ENCODE measurements around the gene RAB4B. TPM values are rescaled to one million over a fixed set of nuclear protein-coding genes. Genes with fewer than 3 reads are reported as not detected.

The RAB4B gene
- total and polyA plus RNA-seq, 2 of the 13 experiments (the other 11 are each of a cell fraction or from before 2014, with no cell fraction given) = 3.3 to 5.4 TPM

DNA sequence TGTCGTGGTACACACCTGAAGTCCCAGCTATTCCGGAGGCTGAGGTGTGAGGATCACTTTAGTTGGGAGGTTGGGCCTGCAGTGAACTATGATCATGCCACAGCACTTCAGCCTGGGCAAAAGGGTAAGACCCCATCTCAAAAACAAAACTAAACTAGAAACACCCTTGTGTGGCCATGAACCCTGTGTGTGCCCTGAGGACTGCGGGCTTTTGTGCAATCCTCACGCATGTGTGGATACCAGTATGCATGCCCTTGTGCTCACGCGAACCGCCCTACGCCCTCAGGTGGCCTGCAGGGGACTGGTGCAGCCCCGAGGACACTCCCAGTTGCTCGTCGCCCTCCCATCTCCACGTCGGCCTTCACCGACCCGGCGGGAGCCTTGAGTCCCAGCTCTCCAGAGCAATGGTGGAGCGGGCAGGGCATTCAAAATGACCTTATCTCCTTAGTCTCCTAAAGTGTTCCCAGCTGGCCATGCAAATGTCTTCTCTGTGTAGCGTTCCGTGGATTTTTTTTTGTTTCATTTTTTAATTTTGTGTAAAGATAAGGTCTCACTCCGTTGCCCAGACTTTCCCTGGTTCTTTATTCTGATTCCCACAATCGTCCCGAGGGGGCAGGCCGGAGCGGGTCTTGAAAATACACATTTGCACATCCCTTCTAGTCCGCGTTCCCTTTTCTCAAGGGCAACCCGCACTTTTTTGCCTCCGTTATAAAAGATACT, 20.1 kb downstream of the RAB4B start (continued):
- TF ChIP-seq ZNF33A (CRISPR knock-in tag; IDR thresholded peaks at IDR 0.05; ENCODE audit: borderline replicate concordance) = no peak
- TF ChIP-seq ZNF337 (CRISPR knock-in tag; IDR thresholded peaks at IDR 0.05; ENCODE audit: borderline replicate concordance, low read depth) = no peak
- TF ChIP-seq ARID2 (CRISPR knock-in tag; IDR thresholded peaks at IDR 0.05; ENCODE audit: borderline replicate concordance) = no peak
- no peak for TF ChIP-seq ZNF879 (CRISPR knock-in tag; IDR thresholded peaks at IDR 0.05)
- TF ChIP-seq ZBTB14 (CRISPR knock-in tag; IDR thresholded peaks at IDR 0.05) = peak; percentile 33
- peak; percentile 42; the same call in 1 of the 2 replicates for TF ChIP-seq MAF1 (CRISPR knock-in tag; IDR thresholded peaks at IDR 0.05; ENCODE audit: borderline replicate concordance)
- TF ChIP-seq ZNF557 (CRISPR knock-in tag; IDR thresholded peaks at IDR 0.05) = peak; percentile 75; the same call in 1 of the 2 replicates
- TF ChIP-seq RFXANK (CRISPR knock-in tag; IDR thresholded peaks at IDR 0.05) = peak; percentile 80; the same call in 1 of the 2 replicates
- peak; percentile 57 for TF ChIP-seq AHDC1 (CRISPR knock-in tag; IDR thresholded peaks at IDR 0.05; ENCODE audit: borderline replicate concordance)
- TF ChIP-seq ZNF230 (CRISPR knock-in tag; IDR thresholded peaks at IDR 0.05) = 0 out of 2 replicates have a peak, but pooled peaks have one; percentile 31
- no peak for TF ChIP-seq ZNF773 (CRISPR knock-in tag; IDR thresholded peaks at IDR 0.05; ENCODE audit: borderline replicate concordance)
- TF ChIP-seq IKZF4 (CRISPR knock-in tag; IDR thresholded peaks at IDR 0.05; ENCODE audit: borderline replicate concordance, low read depth, not compliant biosample characterization) = no peak
- 0 out of 2 replicates have a peak, but pooled peaks have one; percentile 63 for TF ChIP-seq FLYWCH1 (CRISPR knock-in tag; IDR thresholded peaks at IDR 0.05)
- 0 out of 2 replicates have a peak, but pooled peaks have one; percentile 49 for TF ChIP-seq ZNF563 (CRISPR knock-in tag; IDR thresholded peaks at IDR 0.05)
- TF ChIP-seq PTBP1 (IDR thresholded peaks at IDR 0.05; ENCODE audit: low read depth, low read length, poor library complexity, severe bottlenecking) = no peak
- no peak for TF ChIP-seq NR2F6 (IDR thresholded peaks at IDR 0.05)
- peak; percentile 75 for TF ChIP-seq NR2F6 (CRISPR knock-in tag; IDR thresholded peaks at IDR 0.05)
- no peak for TF ChIP-seq USF2 (IDR thresholded peaks at IDR 0.05; ENCODE audit: low read depth, low read length)
- peak; percentile 33; the same call in 1 of the 2 replicates for TF ChIP-seq USF2 (CRISPR knock-in tag; IDR thresholded peaks at IDR 0.05; ENCODE audit: borderline replicate concordance)
- no peak for TF ChIP-seq ZNF354B (CRISPR knock-in tag; IDR thresholded peaks at IDR 0.05)
- TF ChIP-seq XBP1 (CRISPR knock-in tag; IDR thresholded peaks at IDR 0.05) = peak; percentile 65; the same call in 1 of the 2 replicates
